SJCRH30 (cell line): ENCODE results near the gene STON2. TPM values are rescaled to one million over a fixed set of nuclear protein-coding genes. Genes with fewer than 3 reads are reported as not detected.
"Not testable (repeated sequence)": the region's sequence is repeated elsewhere in the genome, so short reads cannot be mapped to it uniquely, and the experiment has no call there.

Source experiments
- DNase-seq, 2 experiments: peaks; one replicate each; pipeline ENCODE4 v3.0.0-alpha.2; 2015 to 2020
- H3K27ac ChIP-seq: fragments of 250-450 bp; sonication (Bioruptor Pico); 2 replicates; pipeline ENCODE4 v1.5.1; 2020; ENCODE audit warnings: mild to moderate bottlenecking, moderate library complexity
- H3K27me3 ChIP-seq: fragments of 250-450 bp; sonication (Bioruptor Pico); 2 replicates; pipeline ENCODE4 v1.5.1; 2020; ENCODE audit warnings: mild to moderate bottlenecking, moderate library complexity
- H3K36me3 ChIP-seq: fragments of 250-450 bp; sonication (Bioruptor Pico); 2 replicates; pipeline ENCODE4 v1.5.1; 2020; ENCODE audit warnings: mild to moderate bottlenecking, moderate library complexity
- H3K4me1 ChIP-seq: fragments of 250-450 bp; sonication (Bioruptor Pico); 2 replicates; pipeline ENCODE4 v1.5.1; 2020; ENCODE audit warnings: mild to moderate bottlenecking, moderate library complexity
- H3K4me3 ChIP-seq: fragments of 250-450 bp; sonication (Bioruptor Pico); 2 replicates; pipeline ENCODE4 v1.5.1; 2020; ENCODE audit warnings: mild to moderate bottlenecking, moderate library complexity
- H3K9me3 ChIP-seq: fragments of 250-450 bp; sonication (Bioruptor Pico); replicated peaks from 2 replicates; pipeline ENCODE4 v1.5.1; 2020; ENCODE audit warnings: mild to moderate bottlenecking, moderate library complexity
- total RNA-seq: library from RNA; depleted of rRNA; stranded (reverse); fragments of >200 nt; shearing (Covaris generic); gene quantifications from 2 replicates; pipeline ENCODE4 v1.2.3, GENCODE V29; 2014

STON2 gene
- total RNA-seq, 1 experiment from 2014 or later, result 26.2 TPM

DNA sequence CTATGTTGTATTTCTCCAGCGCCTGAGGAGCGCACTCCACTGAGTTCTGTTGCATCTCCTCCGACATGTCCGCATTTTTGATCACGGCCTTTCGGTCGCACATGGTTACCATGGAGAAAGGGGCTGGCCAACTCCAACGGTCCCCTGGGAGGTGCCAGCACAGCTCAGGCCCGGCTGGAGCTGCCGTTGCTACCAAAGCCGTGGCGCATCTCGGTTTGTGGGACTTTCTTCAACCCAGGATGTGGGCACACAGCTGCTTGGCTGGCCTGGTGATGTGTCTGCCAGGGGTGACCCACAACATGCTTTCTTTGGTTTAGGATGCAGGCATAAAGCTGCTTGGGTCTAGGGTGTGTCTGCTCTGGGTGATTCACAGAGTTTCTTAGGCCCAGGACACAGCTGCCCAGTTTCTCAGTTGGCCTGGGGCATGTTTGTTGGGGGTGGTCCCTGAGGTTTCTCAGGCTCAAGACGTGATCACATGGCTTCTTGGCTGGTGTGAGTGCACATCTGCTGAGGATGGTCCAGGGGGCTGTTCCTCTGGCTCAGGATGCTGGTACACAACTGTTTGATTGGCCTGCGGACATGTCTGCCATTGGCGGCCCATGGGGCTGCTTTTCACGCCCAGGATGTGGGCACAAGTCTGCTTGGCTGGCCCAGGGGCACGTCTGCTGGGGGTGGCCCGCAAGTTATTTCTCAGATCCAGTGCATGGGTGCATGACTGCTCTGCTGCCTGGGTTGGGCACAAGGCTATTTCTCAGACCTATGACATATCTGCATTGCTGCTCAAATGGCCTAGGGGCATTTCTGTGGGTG is 153.5 kb downstream of the STON2 start:
- Histone ChIP-seq H3K27ac (peak overlapping the region; percentile 34; the same call in 1 of the 2 replicates), H3K27me3 (no peaks in the 10 kb centered on the region), H3K4me3 (no peak overlapping the region), H3K36me3 (no peaks in the 10 kb centered on the region), H3K9me3 (0 out of 2 replicates have a peak, but pooled peaks cover 3% of the 10 kb centered on the region), H3K4me1 (0 out of 2 replicates have a peak, but pooled peaks cover 4% of the 10 kb centered on the region)
- DNase-seq, result peak; percentile 20 to 22

- Histone ChIP-seq H3K36me3 (no peaks in the 10 kb centered on the region), H3K4me3 (no peak overlapping the region), H3K27me3 (no peaks in the 10 kb centered on the region), H3K9me3 (0 out of 2 replicates have a peak, but pooled peaks cover 3% of the 10 kb centered on the region), H3K27ac (no peak overlapping the region), H3K4me1 (0 out of 2 replicates have a peak, but pooled peaks cover 4% of the 10 kb centered on the region)
- no peak for DNase-seq
These were observed 154.4 kb downstream of the STON2 start for GRCh38 chr14:81245771-81246170.

DNA sequence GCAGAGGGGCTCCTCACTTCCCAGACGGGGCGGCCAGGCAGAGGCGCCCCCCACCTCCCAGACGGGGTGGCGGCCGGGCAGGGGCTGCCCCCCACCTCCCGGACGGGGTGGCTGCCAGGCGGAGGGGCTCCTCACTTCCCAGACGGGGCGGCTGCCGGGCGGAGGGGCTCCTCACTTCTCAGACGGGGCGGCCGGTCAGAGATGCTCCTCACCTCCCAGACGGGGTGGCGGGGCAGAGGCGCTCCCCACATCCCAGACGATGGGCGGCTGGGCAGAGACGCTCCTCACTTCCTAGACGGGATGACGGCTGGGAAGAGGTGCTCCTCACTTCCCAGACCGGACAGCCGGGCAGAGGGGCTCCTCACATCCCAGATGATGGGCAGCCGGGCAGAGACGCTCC is 155.7 kb downstream of the STON2 start:
- DNase-seq, H3K4me1 ChIP-seq, H3K27me3 ChIP-seq, H3K36me3 ChIP-seq, H3K4me3 ChIP-seq, H3K9me3 ChIP-seq, H3K27ac ChIP-seq: not testable (repeated sequence)

- Histone ChIP-seq H3K4me3 (no peak overlapping the region), H3K27me3 (no peaks in the 10 kb centered on the region), H3K9me3 (0 out of 2 replicates have a peak, but pooled peaks cover 3% of the 10 kb centered on the region), H3K27ac (no peak overlapping the region), H3K4me1 (0 out of 2 replicates have a peak, but pooled peaks cover 4% of the 10 kb centered on the region), H3K36me3 (no peaks in the 10 kb centered on the region)
- DNase-seq, result no peak
These were observed 156.6 kb downstream of the STON2 start for GRCh38 chr14:81243499-81243898.

- H3K27ac ChIP-seq, H3K4me3 ChIP-seq, DNase-seq, H3K36me3 ChIP-seq, H3K27me3 ChIP-seq, H3K4me1 ChIP-seq, H3K9me3 ChIP-seq: not testable (repeated sequence)
These were observed 163.3 kb downstream of the STON2 start for GRCh38 chr14:81236849-81237248.

GRCh38 chr14:81236138-81236537 is 164.0 kb downstream of the STON2 start:
- Histone ChIP-seq H3K27ac (no peak overlapping the region), H3K36me3 (no peaks in the 10 kb centered on the region), H3K4me3 (no peak overlapping the region), H3K9me3 (no peaks in the 10 kb centered on the region), H3K4me1 (peaks cover 3% of the 10 kb centered on the region), H3K27me3 (no peaks in the 10 kb centered on the region)
- DNase-seq, result no peak

- no peaks in the 10 kb centered on the region for H3K36me3 ChIP-seq
- no peak for DNase-seq
- no peaks in the 10 kb centered on the region for H3K27me3 ChIP-seq
- no peak overlapping the region for H3K27ac ChIP-seq
- H3K9me3 ChIP-seq, result no peaks in the 10 kb centered on the region
- H3K4me3 ChIP-seq, result no peak overlapping the region
- peaks cover 3% of the 10 kb centered on the region for H3K4me1 ChIP-seq
These were observed 165.0 kb downstream of the STON2 start for GRCh38 chr14:81235096-81235495.

DNA sequence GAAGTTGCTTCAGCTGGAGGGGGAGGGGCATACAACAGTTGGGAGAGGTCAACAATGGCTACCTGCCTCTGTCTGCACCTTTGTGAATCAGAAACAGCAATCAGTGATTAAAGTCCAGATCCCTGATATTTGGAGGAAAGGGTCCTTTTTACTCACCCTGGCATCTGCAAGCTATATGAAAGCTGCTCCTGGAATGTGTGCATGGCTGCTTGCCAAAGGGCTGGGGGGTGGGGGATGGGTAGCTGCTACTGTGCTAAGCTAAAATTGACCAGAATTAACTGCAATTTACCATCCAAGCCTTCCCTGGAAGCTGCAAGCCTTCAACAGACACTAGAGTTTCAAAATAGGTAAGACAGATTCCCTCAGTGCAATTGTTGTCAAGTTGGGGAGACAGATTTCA is 165.8 kb downstream of the STON2 start:
- H3K4me3 ChIP-seq, result no peak overlapping the region
- no peaks in the 10 kb centered on the region for H3K36me3 ChIP-seq
- no peaks in the 10 kb centered on the region for H3K27me3 ChIP-seq
- no peak overlapping the region for H3K27ac ChIP-seq
- no peaks in the 10 kb centered on the region for H3K9me3 ChIP-seq
- peaks cover 3% of the 10 kb centered on the region for H3K4me1 ChIP-seq
- peak in 1 of 2 experiments; percentile 38 for DNase-seq

- DNase-seq, result no peak
- H3K9me3 ChIP-seq, result no peaks in the 10 kb centered on the region
These were observed 166.5 kb downstream of the STON2 start for GRCh38 chr14:81233615-81234014.

DNA sequence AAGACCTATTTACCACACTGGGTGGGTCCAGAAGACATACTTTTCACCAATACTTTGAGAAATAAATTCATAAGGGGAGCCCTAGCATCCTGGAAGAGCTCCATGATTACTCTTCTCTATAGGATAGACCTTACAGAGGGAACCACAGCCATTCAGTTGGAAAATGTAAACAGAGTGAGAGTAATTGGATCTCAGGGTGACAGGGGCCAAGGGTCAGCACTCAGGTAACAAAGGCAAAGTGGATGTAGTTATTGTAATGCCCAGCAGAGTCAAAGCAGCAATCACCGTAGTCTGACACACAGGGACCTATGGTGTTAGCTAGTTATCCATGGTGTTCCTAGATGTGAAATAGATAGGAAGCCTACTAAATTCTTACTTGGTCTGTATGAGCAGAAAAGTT is 168.6 kb downstream of the STON2 start:
- Histone ChIP-seq H3K27me3 (no peaks in the 10 kb centered on the region), H3K4me1 (peaks cover 3% of the 10 kb centered on the region), H3K9me3 (no peaks in the 10 kb centered on the region), H3K36me3 (no peaks in the 10 kb centered on the region), H3K27ac (no peak overlapping the region), H3K4me3 (no peak overlapping the region)
- no peak for DNase-seq

More at GRCh38 chr14:81233615-81234014, 166.5 kb downstream of the STON2 start:
- Histone ChIP-seq H3K4me1 (peaks cover 3% of the 10 kb centered on the region), H3K36me3 (no peaks in the 10 kb centered on the region), H3K4me3 (no peak overlapping the region), H3K27me3 (no peaks in the 10 kb centered on the region), H3K27ac (no peak overlapping the region)

GRCh38 chr14:81224222-81224621 is 175.9 kb downstream of the STON2 start:
- no peaks in the 10 kb centered on the region for H3K27me3 ChIP-seq
- H3K27ac ChIP-seq, result no peak overlapping the region
- no peak for DNase-seq
- H3K4me1 ChIP-seq, result peaks cover 11% of the 10 kb centered on the region
- no peaks in the 10 kb centered on the region for H3K36me3 ChIP-seq
- H3K4me3 ChIP-seq, result no peak overlapping the region
- H3K9me3 ChIP-seq, result no peaks in the 10 kb centered on the region

DNA sequence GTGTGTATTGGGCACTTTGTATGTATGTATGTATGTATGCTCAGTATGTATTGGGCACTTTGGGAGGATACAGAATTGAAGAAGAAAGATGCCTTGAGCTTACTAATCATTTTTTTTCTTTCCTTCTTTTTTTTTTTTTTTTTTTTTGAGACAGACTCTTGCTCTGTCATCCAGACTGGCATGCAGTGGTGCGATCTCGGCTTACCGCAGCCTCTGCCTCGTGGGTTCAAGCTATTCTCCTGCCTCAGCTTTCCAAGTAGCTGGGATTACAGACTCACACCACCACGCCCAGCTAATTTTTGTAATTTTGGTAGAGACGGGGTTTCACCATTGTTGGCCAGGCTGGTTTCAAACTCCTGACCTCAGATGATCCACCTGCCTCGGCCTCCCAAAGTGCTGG is 176.3 kb downstream of the STON2 start:
- not testable (repeated sequence) for H3K27me3 ChIP-seq, DNase-seq, H3K4me3 ChIP-seq, H3K36me3 ChIP-seq, H3K9me3 ChIP-seq, H3K27ac ChIP-seq
- peaks cover 11% of the 10 kb centered on the region for H3K4me1 ChIP-seq

DNA sequence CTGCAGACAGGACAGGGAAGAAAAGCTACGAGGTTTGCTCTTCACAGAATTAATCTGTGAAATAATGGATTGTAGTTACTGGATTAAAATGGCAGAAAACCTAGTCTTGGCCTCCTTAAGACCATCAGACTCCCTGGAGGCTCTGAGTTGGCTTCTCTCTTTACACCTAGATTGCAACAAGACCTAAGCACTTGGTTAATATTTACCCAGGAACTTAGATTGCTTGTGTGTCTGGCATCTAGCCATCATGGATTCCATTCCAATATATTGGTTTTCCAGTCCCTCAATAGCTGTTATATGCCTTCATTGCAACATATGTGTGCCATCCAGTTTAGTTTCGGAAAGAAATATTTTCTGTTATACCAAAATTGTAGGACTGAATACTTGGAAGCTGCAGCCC is 177.4 kb downstream of the STON2 start:
- Histone ChIP-seq H3K36me3 (no peaks in the 10 kb centered on the region), H3K27ac (peak overlapping the region; percentile 100), H3K4me3 (no peak overlapping the region), H3K4me1 (peaks cover 15% of the 10 kb centered on the region), H3K27me3 (no peaks in the 10 kb centered on the region), H3K9me3 (no peaks in the 10 kb centered on the region)
- no peak for DNase-seq

DNA sequence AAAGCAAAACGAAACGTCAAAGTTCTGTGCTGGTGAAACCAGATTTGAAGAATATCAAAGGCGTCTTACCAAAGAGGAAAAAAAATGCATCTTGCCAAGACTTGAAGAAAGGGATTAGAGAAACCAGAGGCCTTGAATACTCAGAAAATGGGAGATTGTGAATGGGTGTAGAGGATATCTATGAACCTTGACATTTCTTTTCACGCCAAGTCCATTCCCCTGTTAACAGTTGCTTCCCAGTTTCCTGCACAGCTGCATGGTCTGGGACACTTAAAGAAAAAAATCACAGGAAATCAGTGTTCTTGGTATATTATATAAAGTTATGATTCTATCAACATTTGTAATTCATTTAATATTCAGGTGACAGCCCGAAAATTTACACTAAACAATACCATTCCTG is 178.0 kb downstream of the STON2 start:
- H3K27ac ChIP-seq, result peak overlapping the region; percentile 100
- peak overlapping the region; percentile 93 for H3K4me3 ChIP-seq
- peaks cover 15% of the 10 kb centered on the region for H3K4me1 ChIP-seq
- no peaks in the 10 kb centered on the region for H3K36me3 ChIP-seq
- H3K9me3 ChIP-seq, result no peaks in the 10 kb centered on the region
- H3K27me3 ChIP-seq, result no peaks in the 10 kb centered on the region
- peak in 1 of 2 experiments; percentile 29 for DNase-seq

DNA sequence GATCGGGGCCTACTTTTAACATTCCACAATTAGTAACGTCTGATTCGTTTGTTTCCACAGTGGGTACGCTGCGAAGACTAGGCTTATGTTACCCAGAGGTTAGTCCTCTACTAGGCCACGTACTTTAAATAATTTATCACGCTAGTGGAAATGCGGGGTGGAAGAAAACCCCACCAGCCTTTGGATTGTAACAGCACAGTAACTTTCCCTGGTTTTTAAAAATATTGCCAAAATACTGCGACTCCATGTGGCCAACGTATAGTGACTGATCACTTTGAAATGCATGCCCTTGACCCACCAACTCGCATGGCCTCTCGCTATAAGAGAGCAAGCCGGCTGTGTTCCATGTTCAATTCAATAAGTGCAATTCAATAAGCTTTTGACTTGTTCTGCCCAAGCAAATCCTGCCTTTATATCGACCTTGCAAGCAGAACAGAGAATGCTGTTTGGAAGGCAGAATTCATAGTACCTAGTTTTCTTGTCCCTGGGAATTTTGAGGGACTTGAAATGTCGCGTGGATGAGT is 178.5 kb downstream of the STON2 start:
- H3K27ac ChIP-seq, result peak overlapping the region; percentile 100
- H3K36me3 ChIP-seq, result no peaks in the 10 kb centered on the region
- peaks cover 15% of the 10 kb centered on the region for H3K4me1 ChIP-seq
- H3K4me3 ChIP-seq, result peak overlapping the region; percentile 93
- H3K27me3 ChIP-seq, result no peaks in the 10 kb centered on the region
- DNase-seq, result peak in 1 of 2 experiments; percentile 11
- no peaks in the 10 kb centered on the region for H3K9me3 ChIP-seq
